Right cardiac atrium (tissue), 5 donors: ENCODE data around the gene CAMK2B. TPM values are rescaled to one million over a fixed set of nuclear protein-coding genes. Genes with fewer than 3 reads are reported as not detected.
A peak's percentile ranks its signal among the peaks of the same experiment; 100 is the strongest.

Source experiments
- ATAC-seq, 2 donors: fragments of 200-7000 bp; cut with Tn5 transposase; one replicate each; pipeline versions ENCODE4 v1.8.0 to v1.9.1; 2020; ENCODE audit warnings: moderate library complexity in 2 of 2, mild to moderate bottlenecking in 1 of 2
- DNase-seq, 3 donors: peaks; one replicate each; pipeline ENCODE4 v3.0.0-alpha.2; 2020
- H3K27ac ChIP-seq: one replicate; pipeline ENCODE4 v1.5.1; 2013; ENCODE audit warnings: mild to moderate bottlenecking, low read length, control low read depth, moderate library complexity
- H3K27me3 ChIP-seq: one replicate; pipeline ENCODE4 v1.6.1; 2013; ENCODE audit not compliant: control insufficient read depth, insufficient read depth
- H3K4me1 ChIP-seq: one replicate; pipeline ENCODE4 v1.6.1; 2013; ENCODE audit warnings: low read length; ENCODE audit not compliant: control insufficient read depth, insufficient read depth
- H3K4me3 ChIP-seq: one replicate; pipeline ENCODE4 v1.5.1; 2013; ENCODE audit warnings: low read length, control low read depth
- H3K9me3 ChIP-seq: one replicate; pipeline ENCODE4 v1.6.1; 2013; ENCODE audit warnings: low read length; ENCODE audit not compliant: control insufficient read depth
- WGBS: extraction: QIAGEN DNeasy Blood & Tissue Kit; methylation state at CpG from one replicate; pipeline ENCODE4 v1.1.7; 2013; 5-methylcytosine and 5-hydroxymethylcytosine counted together
- intact Hi-C, 4 donors: fragments of 100-400 bp; cut with DNase I; formaldehyde crosslinking; loops; one replicate each; pipeline versions ENCODE4 v1.11.0 to v1.14.0; 2022 to 2023
- polyA plus RNA-seq: library from polyadenylated mRNA; stranded (reverse); fragments of 200-250 nt; gene quantifications from one replicate; pipeline ENCODE4 v1.2.3, GENCODE V29; 2013
- total RNA-seq, 4 donors: library from RNA; stranded (reverse); fragmentation: NEBNext Ultra II Directional; extraction: Animal tissue kit (Norgen Biotek cat#: 25700); gene quantifications; one replicate each; pipeline ENCODE4 v1.2.1, GENCODE V29; 2021
- donor health status: healthy with polysubstance abuse.
- donor health status: DM: no; HTN: yes; CAD: no.
- donor health status: DM: no; HTN: no; CAD: no.
- donor health status: DM: no; HTN: yes; CAD: no; lungs with severe emphysema.
- donor health status: DM: yes; HTN: yes; CAD: no.

The CAMK2B gene
- total and polyA plus RNA-seq, 5 donors: 79.7 to 134 (median 105) TPM

- intact Hi-C loops: no loop called here
- DNase-seq (no peak), ATAC-seq (no peak)
- Histone ChIP-seq H3K4me1 (no peaks in the 10 kb centered on the region), H3K9me3 (no peaks in the 10 kb centered on the region), H3K27ac (peak overlapping the region; percentile 61), H3K27me3 (no peaks in the 10 kb centered on the region), H3K4me3 (no peak overlapping the region)
- WGBS: 62% methylated on average over 3 of the region's 3 CpGs
Observed at GRCh38 chr7:44329888-44330287, 4.5 kb upstream of the CAMK2B start.

DNA sequence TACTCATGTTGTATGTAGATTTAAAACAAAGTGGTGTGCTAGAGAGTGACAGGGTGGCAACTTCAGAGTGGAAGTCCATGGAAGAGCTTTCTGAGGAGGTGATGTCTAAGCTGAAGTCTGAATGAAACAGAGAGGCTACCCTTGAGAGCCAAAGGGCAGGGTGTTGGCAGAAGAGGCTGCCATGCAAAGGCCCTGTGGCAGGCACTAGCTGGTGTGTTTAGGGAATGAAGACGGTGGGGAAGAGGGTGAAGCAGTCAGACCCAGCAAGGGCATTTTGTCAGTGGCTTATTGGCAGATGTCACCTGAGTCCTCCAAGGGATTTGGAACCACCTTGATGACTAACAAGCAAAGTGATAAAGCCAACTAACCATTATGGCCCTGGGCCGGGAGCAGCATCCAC lies 3.7 kb upstream of the CAMK2B start:
- intact Hi-C loops: no loop called here
- no peaks in the 10 kb centered on the region for H3K9me3 ChIP-seq
- H3K4me3 ChIP-seq: no peak overlapping the region
- no peak for DNase-seq
- no peaks in the 10 kb centered on the region for H3K4me1 ChIP-seq
- H3K27ac ChIP-seq: no peak overlapping the region
- no peaks in the 10 kb centered on the region for H3K27me3 ChIP-seq
- ATAC-seq: no peak
- WGBS: 74% methylated on average over 2 of the region's 2 CpGs

- 81% methylated on average over 5 of the region's 5 CpGs for WGBS
- intact Hi-C loops: loop anchor here in 1 of 4 donors (2.0 kb wide), 1 partner anchor 37 kb away; no protein-coding TSS in a partner anchor
- Histone ChIP-seq H3K9me3 (no peaks in the 10 kb centered on the region), H3K4me3 (no peak overlapping the region), H3K4me1 (no peaks in the 10 kb centered on the region), H3K27me3 (no peaks in the 10 kb centered on the region), H3K27ac (no peak overlapping the region)
- ATAC-seq: no peak
- DNase-seq: no peak
Observed at GRCh38 chr7:44327981-44328380, 2.6 kb upstream of the CAMK2B start.

GRCh38 chr7:44326261-44327125 lies 1.1 kb upstream of the CAMK2B start:
- 57% methylated on average over 12 of the region's 12 CpGs for WGBS
- intact Hi-C loops: loop anchor here in 1 of 4 donors (2.0 kb wide), 1 partner anchor 38 kb away; no protein-coding TSS in a partner anchor
- no peak overlapping the region for H3K27ac ChIP-seq
- DNase-seq: no peak
- no peaks in the 10 kb centered on the region for H3K27me3 ChIP-seq
- no peaks in the 10 kb centered on the region for H3K9me3 ChIP-seq
- no peak for ATAC-seq
- no peaks in the 10 kb centered on the region for H3K4me1 ChIP-seq
- H3K4me3 ChIP-seq: no peak overlapping the region

GRCh38 chr7:44325811-44326241 lies 432 bp upstream of the CAMK2B start:
- Histone ChIP-seq H3K4me1 (no peaks in the 10 kb centered on the region), H3K4me3 (peak overlapping the region; percentile 57), H3K27me3 (no peaks in the 10 kb centered on the region), H3K9me3 (no peaks in the 10 kb centered on the region), H3K27ac (peak overlapping the region; percentile 5)
- intact Hi-C loops: loop anchor here in 1 of 4 donors (2.0 kb wide), 1 partner anchor 39 kb away; no protein-coding TSS in a partner anchor
- 3% methylated on average over 23 of the region's 23 CpGs for WGBS
- ATAC-seq (peak; percentile 21 to 30), DNase-seq (peak in 1 of 3 donors; percentile 57)

- Histone ChIP-seq H3K9me3 (no peaks in the 10 kb centered on the region), H3K27ac (peak overlapping the region; percentile 92), H3K4me3 (peak overlapping the region; percentile 57), H3K4me1 (no peaks in the 10 kb centered on the region), H3K27me3 (no peaks in the 10 kb centered on the region)
- 4% methylated on average over 61 of the region's 61 CpGs for WGBS
- no peak for ATAC-seq
- peak in 1 of 3 donors; percentile 58 for DNase-seq
- intact Hi-C loops: no loop called here
Observed at GRCh38 chr7:44324481-44325200, 753 bp downstream of the CAMK2B start.

- H3K4me1 ChIP-seq: no peaks in the 10 kb centered on the region
- intact Hi-C loops: no loop called here
- H3K9me3 ChIP-seq: no peaks in the 10 kb centered on the region
- ATAC-seq (peak in 1 of 2 donors; percentile 17), DNase-seq (peak in 2 of 3 donors; percentile 61 to 63)
- peak overlapping the region; percentile 92 for H3K27ac ChIP-seq
- no peaks in the 10 kb centered on the region for H3K27me3 ChIP-seq
- H3K4me3 ChIP-seq: peak overlapping the region; percentile 57
- 20% methylated on average over 9 of the region's 9 CpGs for WGBS
Observed at GRCh38 chr7:44324204-44324480, 1.3 kb downstream of the CAMK2B start.

DNA sequence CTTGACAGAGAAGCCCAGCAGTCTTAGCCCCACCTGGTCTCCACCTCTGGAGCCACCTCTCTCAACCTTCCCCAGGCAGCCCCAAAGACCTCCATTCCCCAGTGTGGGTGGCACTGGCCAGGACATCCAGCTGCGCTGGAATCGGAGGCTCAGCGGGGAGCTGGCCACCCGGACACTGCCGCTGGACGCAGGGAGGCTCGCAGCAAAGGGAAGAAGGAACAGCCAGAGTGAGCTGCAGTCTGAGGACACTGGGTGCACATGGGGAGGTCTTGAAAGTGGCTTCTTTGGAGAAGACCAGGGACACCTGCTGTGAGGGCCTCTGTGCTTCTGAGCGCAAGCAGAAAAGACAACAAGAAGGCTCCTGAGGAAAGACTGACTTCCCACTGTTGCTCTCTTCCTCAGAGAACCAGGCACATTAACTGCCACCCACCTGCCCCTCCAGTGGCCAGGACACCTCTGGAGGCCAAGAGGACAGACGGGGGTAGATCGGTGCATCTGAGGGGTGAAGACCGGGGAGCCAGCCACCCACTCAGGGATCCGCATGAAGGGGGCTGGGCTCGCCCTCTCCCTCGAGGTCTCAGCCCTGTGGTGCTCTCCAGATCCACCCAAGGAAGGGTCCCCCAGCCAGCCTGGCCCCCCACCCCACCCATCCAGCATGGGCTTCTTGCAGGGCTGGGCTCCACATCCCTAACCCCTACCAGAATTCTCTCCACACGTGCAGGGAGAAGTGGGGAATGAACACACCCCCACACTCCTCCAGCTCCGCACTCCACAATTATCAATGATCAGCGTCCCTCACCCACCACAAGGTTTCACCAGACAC lies 1.8 kb downstream of the CAMK2B start:
- Histone ChIP-seq H3K4me3 (no peak overlapping the region), H3K27me3 (no peaks in the 10 kb centered on the region), H3K4me1 (no peaks in the 10 kb centered on the region), H3K9me3 (no peaks in the 10 kb centered on the region), H3K27ac (peak overlapping the region; percentile 92)
- intact Hi-C loops: no loop called here
- 80% methylated on average over 17 of the region's 17 CpGs for WGBS
- DNase-seq (no peak), ATAC-seq (peak in 1 of 2 donors; percentile 2)

- WGBS: 73% methylated on average over 17 of the region's 17 CpGs
- intact Hi-C loops: no loop called here
- Histone ChIP-seq H3K27me3 (no peaks in the 10 kb centered on the region), H3K27ac (peak overlapping the region; percentile 92), H3K4me3 (no peak overlapping the region), H3K4me1 (no peaks in the 10 kb centered on the region), H3K9me3 (no peaks in the 10 kb centered on the region)
- peak; percentile 65 for ATAC-seq
- peak; percentile 71 to 89 (median 87) for DNase-seq
Observed at GRCh38 chr7:44322631-44323363, 2.6 kb downstream of the CAMK2B start.

GRCh38 chr7:44321796-44322195 lies 3.6 kb downstream of the CAMK2B start:
- no peaks in the 10 kb centered on the region for H3K4me1 ChIP-seq
- ATAC-seq: peak; percentile 4 to 5
- intact Hi-C loops: no loop called here

More at GRCh38 chr7:44321796-44322195, 3.6 kb downstream of the CAMK2B start:
- WGBS: 70% methylated on average over 18 of the region's 18 CpGs
- DNase-seq: no peak
- Histone ChIP-seq H3K27me3 (no peaks in the 10 kb centered on the region), H3K27ac (peak overlapping the region; percentile 60), H3K9me3 (no peaks in the 10 kb centered on the region), H3K4me3 (no peak overlapping the region)
